Measurements from ENCODE around the gene GRID2IP. TPM values are rescaled to one million over a fixed set of nuclear protein-coding genes. Genes with fewer than 3 reads are reported as not detected.
A peak's percentile ranks its signal among the peaks of the same experiment; 100 is the strongest.

GRID2IP gene
- total and polyA plus RNA-seq, 2 of the 13 experiments (the other 11 are each of a cell fraction or from before 2014, with no cell fraction given) = 0.03 TPM; not detected in 1

DNA sequence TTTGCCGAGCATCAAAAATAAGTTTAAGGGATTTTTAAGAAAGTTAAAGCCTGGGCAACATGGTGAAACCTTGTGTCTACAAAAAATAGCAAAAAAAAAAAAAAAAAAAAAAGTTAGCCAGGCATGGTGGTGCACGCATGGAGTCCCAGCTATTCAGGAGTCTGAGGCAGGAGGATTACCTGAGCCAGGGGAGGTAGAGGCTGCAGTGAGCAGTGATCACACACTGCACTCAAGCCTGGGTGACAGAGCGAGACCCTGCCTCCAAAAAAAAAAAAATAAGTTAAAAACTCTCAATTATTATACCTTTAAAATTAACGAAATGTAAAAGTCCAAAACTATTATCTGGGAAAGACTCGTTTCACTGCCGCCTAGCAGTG, 68.5 kb downstream of the GRID2IP start:
- intact Hi-C loops (cut with micrococcal nuclease; ENCODE audit: unreplicated experiment) = no loop called here
- TF ChIP-seq BHLHE40 (IDR thresholded peaks at IDR 0.05; ENCODE audit: low read length) (no peak), U2AF1 (optimal IDR thresholded peaks at IDR 0.05; ENCODE audit: low read depth, low read length) (peak; percentile 8), PHF5A (CRISPR knock-in tag; IDR thresholded peaks at IDR 0.05; ENCODE audit: low read depth, unreplicated experiment) (no peak), JUNB (CRISPR knock-in tag; IDR thresholded peaks at IDR 0.05; ENCODE audit: borderline replicate concordance) (no peak), SMARCC2 (IDR thresholded peaks at IDR 0.05) (no peak), ZNF703 (CRISPR knock-in tag; IDR thresholded peaks at IDR 0.05; ENCODE audit: borderline replicate concordance) (no peak), BRD4 (CRISPR knock-in tag; IDR thresholded peaks at IDR 0.05) (no peak), ZNF556 (CRISPR knock-in tag; IDR thresholded peaks at IDR 0.05; ENCODE audit: borderline replicate concordance) (no peak), NCOR1 (IDR thresholded peaks at IDR 0.05; ENCODE audit: borderline replicate concordance, low read length) (0 out of 2 replicates have a peak, but pooled peaks have one; percentile 26), ESRRA (CRISPR knock-in tag; IDR thresholded peaks at IDR 0.05; ENCODE audit: low read depth) (0 out of 2 replicates have a peak, but pooled peaks have one; percentile 6), KDM4B (CRISPR knock-in tag; IDR thresholded peaks at IDR 0.05) (no peak), YEATS4 (CRISPR knock-in tag; IDR thresholded peaks at IDR 0.05; ENCODE audit: borderline replicate concordance) (0 out of 2 replicates have a peak, but pooled peaks have one; percentile 7), JDP2 (CRISPR knock-in tag; IDR thresholded peaks at IDR 0.05; ENCODE audit: borderline replicate concordance) (no peak), ZNF460 (CRISPR knock-in tag; IDR thresholded peaks at IDR 0.05; ENCODE audit: borderline replicate concordance) (no peak)
- TF ChIP-seq, protein P1, sequence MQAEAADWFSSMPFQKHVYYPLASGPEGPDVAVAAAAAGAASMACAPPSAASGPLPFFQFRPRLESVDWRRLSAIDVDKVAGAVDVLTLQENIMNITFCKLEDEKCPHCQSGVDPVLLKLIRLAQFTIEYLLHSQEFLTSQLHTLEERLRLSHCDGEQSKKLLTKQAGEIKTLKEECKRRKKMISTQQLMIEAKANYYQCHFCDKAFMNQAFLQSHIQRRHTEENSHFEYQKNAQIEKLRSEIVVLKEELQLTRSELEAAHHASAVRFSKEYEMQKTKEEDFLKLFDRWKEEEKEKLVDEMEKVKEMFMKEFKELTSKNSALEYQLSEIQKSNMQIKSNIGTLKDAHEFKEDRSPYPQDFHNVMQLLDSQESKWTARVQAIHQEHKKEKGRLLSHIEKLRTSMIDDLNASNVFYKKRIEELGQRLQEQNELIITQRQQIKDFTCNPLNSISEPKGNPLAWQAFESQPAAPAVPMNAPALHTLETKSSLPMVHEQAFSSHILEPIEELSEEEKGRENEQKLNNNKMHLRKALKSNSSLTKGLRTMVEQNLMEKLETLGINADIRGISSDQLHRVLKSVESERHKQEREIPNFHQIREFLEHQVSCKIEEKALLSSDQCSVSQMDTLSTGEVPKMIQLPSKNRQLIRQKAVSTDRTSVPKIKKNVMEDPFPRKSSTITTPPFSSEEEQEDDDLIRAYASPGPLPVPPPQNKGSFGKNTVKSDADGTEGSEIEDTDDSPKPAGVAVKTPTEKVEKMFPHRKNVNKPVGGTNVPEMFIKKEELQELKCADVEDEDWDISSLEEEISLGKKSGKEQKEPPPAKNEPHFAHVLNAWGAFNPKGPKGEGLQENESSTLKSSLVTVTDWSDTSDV (CRISPR knock-in tag; IDR thresholded peaks at IDR 0.05) = no peak
- TF ChIP-seq, protein P2, sequence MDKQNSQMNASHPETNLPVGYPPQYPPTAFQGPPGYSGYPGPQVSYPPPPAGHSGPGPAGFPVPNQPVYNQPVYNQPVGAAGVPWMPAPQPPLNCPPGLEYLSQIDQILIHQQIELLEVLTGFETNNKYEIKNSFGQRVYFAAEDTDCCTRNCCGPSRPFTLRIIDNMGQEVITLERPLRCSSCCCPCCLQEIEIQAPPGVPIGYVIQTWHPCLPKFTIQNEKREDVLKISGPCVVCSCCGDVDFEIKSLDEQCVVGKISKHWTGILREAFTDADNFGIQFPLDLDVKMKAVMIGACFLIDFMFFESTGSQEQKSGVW (CRISPR knock-in tag; IDR thresholded peaks at IDR 0.05; ENCODE audit: borderline replicate concordance) = no peak
- TF ChIP-seq, protein P3, sequence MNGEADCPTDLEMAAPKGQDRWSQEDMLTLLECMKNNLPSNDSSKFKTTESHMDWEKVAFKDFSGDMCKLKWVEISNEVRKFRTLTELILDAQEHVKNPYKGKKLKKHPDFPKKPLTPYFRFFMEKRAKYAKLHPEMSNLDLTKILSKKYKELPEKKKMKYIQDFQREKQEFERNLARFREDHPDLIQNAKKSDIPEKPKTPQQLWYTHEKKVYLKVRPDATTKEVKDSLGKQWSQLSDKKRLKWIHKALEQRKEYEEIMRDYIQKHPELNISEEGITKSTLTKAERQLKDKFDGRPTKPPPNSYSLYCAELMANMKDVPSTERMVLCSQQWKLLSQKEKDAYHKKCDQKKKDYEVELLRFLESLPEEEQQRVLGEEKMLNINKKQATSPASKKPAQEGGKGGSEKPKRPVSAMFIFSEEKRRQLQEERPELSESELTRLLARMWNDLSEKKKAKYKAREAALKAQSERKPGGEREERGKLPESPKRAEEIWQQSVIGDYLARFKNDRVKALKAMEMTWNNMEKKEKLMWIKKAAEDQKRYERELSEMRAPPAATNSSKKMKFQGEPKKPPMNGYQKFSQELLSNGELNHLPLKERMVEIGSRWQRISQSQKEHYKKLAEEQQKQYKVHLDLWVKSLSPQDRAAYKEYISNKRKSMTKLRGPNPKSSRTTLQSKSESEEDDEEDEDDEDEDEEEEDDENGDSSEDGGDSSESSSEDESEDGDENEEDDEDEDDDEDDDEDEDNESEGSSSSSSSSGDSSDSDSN (CRISPR knock-in tag; IDR thresholded peaks at IDR 0.05) = no peak
- TF ChIP-seq, protein P4, sequence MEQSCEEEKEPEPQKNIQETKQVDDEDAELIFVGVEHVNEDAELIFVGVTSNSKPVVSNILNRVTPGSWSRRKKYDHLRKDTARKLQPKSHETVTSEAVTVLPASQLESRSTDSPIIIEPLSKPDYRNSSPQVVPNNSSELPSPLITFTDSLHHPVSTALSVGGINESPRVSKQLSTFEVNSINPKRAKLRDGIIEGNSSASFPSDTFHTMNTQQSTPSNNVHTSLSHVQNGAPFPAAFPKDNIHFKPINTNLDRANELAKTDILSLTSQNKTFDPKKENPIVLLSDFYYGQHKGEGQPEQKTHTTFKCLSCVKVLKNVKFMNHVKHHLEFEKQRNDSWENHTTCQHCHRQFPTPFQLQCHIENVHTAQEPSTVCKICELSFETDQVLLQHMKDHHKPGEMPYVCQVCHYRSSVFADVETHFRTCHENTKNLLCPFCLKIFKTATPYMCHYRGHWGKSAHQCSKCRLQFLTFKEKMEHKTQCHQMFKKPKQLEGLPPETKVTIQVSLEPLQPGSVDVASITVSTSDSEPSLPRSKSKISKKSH (CRISPR knock-in tag; IDR thresholded peaks at IDR 0.05; ENCODE audit: borderline replicate concordance) = no peak

More for the DNA sequence above, 68.5 kb downstream of the GRID2IP start:
- no peak overlapping the region for H2AFZ ChIP-seq (ENCODE audit: low read length)
- FAIRE-seq = peak; percentile 4
- no peak for DNase-seq (ENCODE audit: low spot score)
- peak overlapping the region; percentile 73 for H3K4me2 ChIP-seq (ENCODE audit: low read depth, low read length)
- peak overlapping the region; percentile 87 for H3K27ac ChIP-seq (ENCODE audit: extremely low read length, insufficient read depth, low read length)
- peak overlapping the region; percentile 99 for H3K9ac ChIP-seq (ENCODE audit: insufficient read depth, low read depth, low read length)
- ChIA-PET CTCF (ENCODE audit: low intra/inter-chr PET ratio, low total read pairs) (no interaction called here), POLR2A (no interaction called here)
- no TSS peak for BruUV-seq (replicated peaks)
- WGBS (ENCODE audit: low lambda C conversion rate) = 4% methylated on average over 6 of the region's 6 CpGs
- peaks cover 52% of the 10 kb centered on the region for H3K4me1 ChIP-seq (ENCODE audit: insufficient read depth, low read length)
- no peaks in the 10 kb centered on the region for H3K9me3 ChIP-seq (ENCODE audit: low read length)
- H3K27me3 ChIP-seq (ENCODE audit: control insufficient read depth in 1 of 2, insufficient read depth in 2 of 2, low read length in 2 of 2) = no peaks in the 10 kb centered on the region; a peak in 1 of 5 replicates
- in situ Hi-C loops (cut with HindIII; ENCODE audit: extremely low pct_ligation_motif_present, low pct_unique_long_range_greater_than_20kb) = no loop called here
- peaks cover 54% of the 10 kb centered on the region for H4K20me1 ChIP-seq (ENCODE audit: insufficient read depth, low read length)
- peak; percentile 9; the same call in 2 of the 3 replicates for ATAC-seq
- H3K36me3 ChIP-seq (replicated peaks in 1 of 2; ENCODE audit: control insufficient read depth in 1 of 2, insufficient read depth in 2 of 2, low read length in 2 of 2) = peaks cover 2 to 14% of the 10 kb centered on the region in 2 experiments; a peak in 2 of 5 replicates
- peaks cover 59% of the 10 kb centered on the region for H3K79me2 ChIP-seq (ENCODE audit: insufficient read depth, low read length)
- H3K4me3 ChIP-seq (replicated peaks in 1 of 3; ENCODE audit: insufficient read depth in 1 of 3, low read depth in 2 of 3, low read length in 3 of 3) = peak overlapping the region; percentile 92 to 99 (median 99)
